Ishikawa (cell line): ENCODE measurements around the gene HTRA1.
A peak's percentile ranks its signal among the peaks of the same experiment; 100 is the strongest.

Experiments used
- CEBPB ChIP-seq: IDR thresholded peaks from 2 replicates; pipeline ENCODE4 v1.6.1; 2012
- CREB1 ChIP-seq: IDR thresholded peaks from 2 replicates; pipeline ENCODE4 v1.6.1; 2012; ENCODE audit warnings: low read depth
- EGR1 ChIP-seq: IDR thresholded peaks from 2 replicates; pipeline ENCODE4 v1.6.1; 2012
- EP300 ChIP-seq: IDR thresholded peaks from 2 replicates; pipeline ENCODE4 v1.6.1; 2012; ENCODE audit warnings: borderline replicate concordance
- FOXM1 ChIP-seq: IDR thresholded peaks from 2 replicates; pipeline ENCODE4 v1.6.1; 2012; ENCODE audit warnings: low read depth, borderline replicate concordance
- MAX ChIP-seq: IDR thresholded peaks from 2 replicates; pipeline ENCODE4 v1.6.1; 2012
- NFIC ChIP-seq: IDR thresholded peaks from 2 replicates; pipeline ENCODE4 v1.6.1; 2012
- RAD21 ChIP-seq: IDR thresholded peaks from 2 replicates; pipeline ENCODE4 v1.6.1; 2012; ENCODE audit warnings: low read depth
- TAF1 ChIP-seq: IDR thresholded peaks from 2 replicates; pipeline ENCODE4 v1.6.1; 2012; ENCODE audit warnings: low read depth, mild to moderate bottlenecking
- TCF12 ChIP-seq: IDR thresholded peaks from 2 replicates; pipeline ENCODE4 v1.6.1; 2012; ENCODE audit warnings: low read depth
- TEAD4 ChIP-seq: IDR thresholded peaks from 2 replicates; pipeline ENCODE4 v1.6.1; 2012
- YY1 ChIP-seq: IDR thresholded peaks from 2 replicates; pipeline ENCODE4 v1.6.1; 2012; ENCODE audit warnings: low read depth
- ZBTB7A ChIP-seq: IDR thresholded peaks from 2 replicates; pipeline ENCODE4 v1.6.1; 2012; ENCODE audit warnings: low read depth
- TF ChIP-seq, protein P1 (sequence below): IDR thresholded peaks from 2 replicates; pipeline ENCODE4 v1.6.1; 2012; ENCODE audit warnings: low read depth, mild to moderate bottlenecking
- TF ChIP-seq, protein P2 (sequence below): IDR thresholded peaks from 2 replicates; pipeline ENCODE4 v1.6.1; 2012

HTRA1 gene

DNA sequence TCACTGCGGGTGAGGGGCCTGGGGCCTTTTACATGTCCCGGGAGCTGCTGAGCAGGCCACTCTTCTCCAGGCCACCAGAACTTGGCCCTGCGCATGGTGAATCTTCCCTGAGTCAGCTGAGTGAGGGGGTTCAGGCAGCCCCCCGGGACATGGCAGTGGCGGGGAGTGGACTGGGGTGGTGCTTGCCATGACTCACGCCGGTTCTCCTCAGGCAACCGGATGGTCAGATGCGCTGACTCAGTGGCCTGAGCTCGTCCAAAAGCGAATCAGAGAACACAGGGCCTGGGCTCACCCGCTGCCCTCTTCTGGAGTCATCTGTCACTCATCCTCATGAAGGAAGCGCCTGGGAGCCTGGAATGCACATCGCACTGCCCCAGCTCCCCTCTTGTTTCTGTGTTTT lies 33.5 kb downstream of the HTRA1 start:
- TF ChIP-seq TEAD4, result no peak
- TF ChIP-seq FOXM1, result no peak
- TF ChIP-seq EGR1, result no peak
- no peak for TF ChIP-seq TCF12
- TF ChIP-seq CREB1, result no peak
- TF ChIP-seq, protein P1, sequence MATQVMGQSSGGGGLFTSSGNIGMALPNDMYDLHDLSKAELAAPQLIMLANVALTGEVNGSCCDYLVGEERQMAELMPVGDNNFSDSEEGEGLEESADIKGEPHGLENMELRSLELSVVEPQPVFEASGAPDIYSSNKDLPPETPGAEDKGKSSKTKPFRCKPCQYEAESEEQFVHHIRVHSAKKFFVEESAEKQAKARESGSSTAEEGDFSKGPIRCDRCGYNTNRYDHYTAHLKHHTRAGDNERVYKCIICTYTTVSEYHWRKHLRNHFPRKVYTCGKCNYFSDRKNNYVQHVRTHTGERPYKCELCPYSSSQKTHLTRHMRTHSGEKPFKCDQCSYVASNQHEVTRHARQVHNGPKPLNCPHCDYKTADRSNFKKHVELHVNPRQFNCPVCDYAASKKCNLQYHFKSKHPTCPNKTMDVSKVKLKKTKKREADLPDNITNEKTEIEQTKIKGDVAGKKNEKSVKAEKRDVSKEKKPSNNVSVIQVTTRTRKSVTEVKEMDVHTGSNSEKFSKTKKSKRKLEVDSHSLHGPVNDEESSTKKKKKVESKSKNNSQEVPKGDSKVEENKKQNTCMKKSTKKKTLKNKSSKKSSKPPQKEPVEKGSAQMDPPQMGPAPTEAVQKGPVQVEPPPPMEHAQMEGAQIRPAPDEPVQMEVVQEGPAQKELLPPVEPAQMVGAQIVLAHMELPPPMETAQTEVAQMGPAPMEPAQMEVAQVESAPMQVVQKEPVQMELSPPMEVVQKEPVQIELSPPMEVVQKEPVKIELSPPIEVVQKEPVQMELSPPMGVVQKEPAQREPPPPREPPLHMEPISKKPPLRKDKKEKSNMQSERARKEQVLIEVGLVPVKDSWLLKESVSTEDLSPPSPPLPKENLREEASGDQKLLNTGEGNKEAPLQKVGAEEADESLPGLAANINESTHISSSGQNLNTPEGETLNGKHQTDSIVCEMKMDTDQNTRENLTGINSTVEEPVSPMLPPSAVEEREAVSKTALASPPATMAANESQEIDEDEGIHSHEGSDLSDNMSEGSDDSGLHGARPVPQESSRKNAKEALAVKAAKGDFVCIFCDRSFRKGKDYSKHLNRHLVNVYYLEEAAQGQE, result no peak
- no peak for TF ChIP-seq YY1
- no peak for TF ChIP-seq NFIC
- TF ChIP-seq CEBPB, result no peak
- TF ChIP-seq RAD21, result no peak
- no peak for TF ChIP-seq ZBTB7A
- TF ChIP-seq, protein P2, sequence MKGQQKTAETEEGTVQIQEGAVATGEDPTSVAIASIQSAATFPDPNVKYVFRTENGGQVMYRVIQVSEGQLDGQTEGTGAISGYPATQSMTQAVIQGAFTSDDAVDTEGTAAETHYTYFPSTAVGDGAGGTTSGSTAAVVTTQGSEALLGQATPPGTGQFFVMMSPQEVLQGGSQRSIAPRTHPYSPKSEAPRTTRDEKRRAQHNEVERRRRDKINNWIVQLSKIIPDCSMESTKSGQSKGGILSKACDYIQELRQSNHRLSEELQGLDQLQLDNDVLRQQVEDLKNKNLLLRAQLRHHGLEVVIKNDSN, result no peak
- no peak for TF ChIP-seq TAF1

DNA sequence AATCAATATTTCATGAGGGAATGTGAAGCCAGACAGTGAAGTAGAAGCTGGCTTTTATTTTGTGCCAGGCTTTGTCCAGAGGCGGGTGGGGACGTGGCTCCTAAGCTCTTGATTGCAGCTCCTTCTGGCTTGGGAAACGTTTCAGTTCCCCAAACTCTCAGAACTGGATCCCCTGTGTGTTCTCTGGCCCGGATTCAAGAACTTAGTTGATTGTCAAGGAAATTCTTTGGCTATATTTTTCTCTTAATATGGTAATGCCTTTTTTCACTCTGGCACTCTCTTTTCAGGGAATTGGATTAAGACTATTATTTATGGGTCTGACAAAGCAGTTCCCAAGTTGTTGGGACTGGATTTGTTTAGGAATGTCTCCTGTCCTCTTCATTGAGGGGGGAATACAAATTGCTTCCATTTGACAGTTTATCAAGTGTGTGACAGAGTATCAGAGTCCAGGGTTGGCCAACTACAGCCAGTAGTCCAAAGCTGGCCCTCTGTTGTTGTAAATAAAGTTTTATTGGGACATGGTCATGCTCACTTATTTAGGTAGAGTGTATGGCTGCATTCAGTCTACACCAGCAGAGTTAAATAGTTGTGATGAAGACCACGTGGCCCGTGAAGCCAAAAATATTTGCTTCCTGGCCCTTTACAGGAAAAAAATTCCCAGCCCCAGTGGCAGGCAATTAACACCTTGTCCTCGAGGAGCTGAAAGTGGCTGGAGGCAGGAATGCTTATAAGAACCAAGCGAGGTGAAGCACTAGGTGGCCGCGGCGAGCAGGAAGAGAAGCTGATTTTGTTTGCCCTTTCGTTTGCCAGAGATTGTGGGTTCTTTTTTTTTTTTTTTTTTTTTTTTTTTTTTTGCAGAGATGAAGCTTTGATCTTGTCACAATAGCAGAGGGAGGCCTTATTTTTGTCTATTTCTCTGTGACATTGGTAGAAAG lies 34.3 kb downstream of the HTRA1 start:
- TF ChIP-seq NFIC, result peak; percentile 38; the same call in 1 of the 2 replicates
- TF ChIP-seq MAX, result no peak

DNA sequence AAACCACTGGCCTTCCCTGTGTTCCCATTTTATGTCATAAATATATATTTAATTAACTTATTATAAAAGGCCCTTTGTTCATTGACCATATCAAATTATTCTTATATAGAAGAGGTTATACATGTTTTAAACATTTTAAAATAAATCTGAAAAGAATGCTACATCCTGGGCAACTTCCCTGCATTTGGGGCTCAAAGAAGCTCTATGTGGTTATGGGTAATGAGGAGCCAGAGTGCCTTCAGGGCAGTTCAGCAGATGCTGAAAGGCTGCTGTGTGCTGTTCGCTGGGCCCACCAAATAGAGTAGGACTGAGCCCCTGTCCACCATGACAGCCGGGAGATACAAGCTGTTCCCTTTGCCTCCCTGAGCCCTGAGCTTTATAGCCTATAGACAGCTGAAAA lies 35.9 kb downstream of the HTRA1 start:
- TF ChIP-seq ZBTB7A, result no peak
- no peak for TF ChIP-seq CREB1
- TF ChIP-seq TAF1, result no peak
- no peak for TF ChIP-seq NFIC
- no peak for TF ChIP-seq TCF12
- TF ChIP-seq TEAD4, result no peak
- TF ChIP-seq, protein P1, result no peak
- TF ChIP-seq FOXM1, result no peak
- no peak for TF ChIP-seq YY1

DNA sequence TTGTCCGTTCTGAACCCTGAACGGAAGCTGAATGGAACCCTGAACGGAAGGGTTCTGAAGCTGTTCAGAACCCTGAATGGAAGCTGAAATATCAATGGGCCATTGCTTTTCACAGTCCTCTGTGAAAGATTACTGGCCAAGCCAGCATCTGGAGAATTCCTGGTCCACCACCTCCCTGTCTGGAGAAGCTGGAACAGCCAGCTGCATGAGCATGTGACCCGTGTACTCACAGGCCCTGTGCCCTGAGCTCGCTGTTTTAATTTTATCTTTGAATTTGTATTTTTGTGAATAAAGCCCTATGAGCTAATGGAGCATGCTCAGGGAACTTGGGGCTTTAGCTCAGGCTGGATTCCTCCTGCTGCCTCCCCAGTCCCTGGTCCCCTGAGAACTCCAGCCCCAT lies 37.2 kb downstream of the HTRA1 start:
- TF ChIP-seq, protein P1, result no peak
- TF ChIP-seq NFIC (no peak), EP300 (no peak), TAF1 (no peak), FOXM1 (no peak), RAD21 (no peak), TEAD4 (no peak), TCF12 (no peak), EGR1 (no peak), CEBPB (no peak), YY1 (no peak), MAX (no peak), ZBTB7A (no peak), CREB1 (no peak)
- TF ChIP-seq, protein P2, result no peak

DNA sequence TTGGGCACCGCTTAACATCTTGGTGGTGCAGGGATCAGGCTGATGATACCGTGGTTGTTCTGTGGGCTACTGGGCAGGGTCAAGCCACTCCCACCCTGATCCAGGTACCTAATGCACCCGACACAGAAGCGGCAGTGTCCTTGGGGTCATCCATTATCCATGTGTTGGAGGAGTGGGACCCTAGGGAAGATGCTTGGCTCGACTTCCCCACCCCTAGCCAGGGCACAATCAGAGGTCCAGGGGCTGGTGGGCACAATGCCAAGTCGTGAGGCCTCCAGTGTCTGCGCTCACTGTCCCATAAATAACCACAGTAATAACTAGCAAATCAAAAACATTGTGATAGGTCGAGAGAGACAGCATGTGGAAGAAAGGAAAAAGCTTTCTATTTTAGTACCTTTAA lies 37.7 kb downstream of the HTRA1 start:
- TF ChIP-seq FOXM1 (no peak), NFIC (no peak), TCF12 (no peak), EGR1 (no peak), TEAD4 (no peak), TAF1 (no peak), EP300 (no peak), MAX (no peak), CREB1 (no peak)
- TF ChIP-seq, protein P1, result no peak
- TF ChIP-seq, protein P2, result no peak
